PC-3 (cell line): Measurements from ENCODE around the gene OR5B3. TPM values are rescaled to one million over a fixed set of nuclear protein-coding genes. Genes with fewer than 3 reads are reported as not detected.
"Not testable (repeated sequence)": the region's sequence is repeated elsewhere in the genome, so short reads cannot be mapped to it uniquely, and the experiment has no call there.

ENCODE experiments used
- ATAC-seq: fragments of 200-7000 bp; cut with Tn5 transposase; 2 replicates; pipeline ENCODE4 v1.9.1; 2020; ENCODE audit warnings: mild to moderate bottlenecking, moderate library complexity
- BruUV-seq: library from RNA; stranded (reverse); fragments of 400-500 nt; replicated peaks from 2 replicates; lab custom pipeline; 2021; lab: Mats Ljungman, UMichigan
- CTCF ChIA-PET: fragments of 300-600 bp; sonication (Branson Sonifier 250); formaldehyde crosslinking; loops from one replicate; lab custom pipeline; 2022; ENCODE audit warnings: antibody characterized with exemption; lab: Charles Lee
- POLR2A ChIA-PET: fragments of 300-600 bp; sonication (Branson Sonifier 250); formaldehyde crosslinking; loops from one replicate; lab custom pipeline; 2022; ENCODE audit warnings: antibody characterized with exemption; ENCODE audit not compliant: unreplicated experiment; lab: Charles Lee
- DNase-seq: peaks from one replicate; pipeline ENCODE4 v3.0.0-alpha.2; 2015
- H2AFZ ChIP-seq: fragments of 300-600 bp; sonication (generic); 2 replicates; pipeline ENCODE4 v1.6.0; 2016; ENCODE audit warnings: antibody characterized with exemption, low read length
- H3F3A ChIP-seq: fragments of 300-600 bp; sonication (generic); one replicate; pipeline ENCODE4 v1.6.0; 2017; ENCODE audit warnings: antibody characterized with exemption, low read length, control low read depth, mild to moderate bottlenecking; ENCODE audit not compliant: unreplicated experiment
- H3K27ac ChIP-seq: fragments of 300-600 bp; sonication (generic); 2 replicates; pipeline ENCODE4 v1.5.1; 2016; ENCODE audit warnings: mild to moderate bottlenecking, low read length
- H3K27me3 ChIP-seq: fragments of 300-600 bp; sonication (generic); 2 replicates; pipeline ENCODE4 v1.6.1; 2016; ENCODE audit warnings: low read length, mixed read lengths
- H3K36me3 ChIP-seq: fragments of 300-600 bp; sonication (generic); 2 replicates; pipeline ENCODE4 v1.6.1; 2016; ENCODE audit warnings: low read depth, mixed run types, low read length, mixed read lengths
- H3K4me1 ChIP-seq: fragments of 300-600 bp; sonication (generic); 2 replicates; pipeline ENCODE4 v1.5.1; 2016; ENCODE audit warnings: low read length; ENCODE audit not compliant: insufficient read depth
- H3K4me2 ChIP-seq: fragments of 300-600 bp; sonication (generic); 2 replicates; pipeline ENCODE4 v1.6.0; 2016; ENCODE audit warnings: low read length
- H3K4me3 ChIP-seq: fragments of 300-600 bp; sonication (generic); 2 replicates; pipeline ENCODE4 v1.5.1; 2016; ENCODE audit warnings: mild to moderate bottlenecking, low read length, mixed read lengths
- H3K79me2 ChIP-seq: fragments of 300-600 bp; sonication (generic); 2 replicates; pipeline ENCODE4 v1.6.1; 2017; ENCODE audit warnings: low read length, mixed read lengths
- H3K9ac ChIP-seq: fragments of 300-600 bp; sonication (generic); 2 replicates; pipeline ENCODE4 v1.6.0; 2016; ENCODE audit warnings: mild to moderate bottlenecking, low read length
- H3K9me2 ChIP-seq: fragments of 300-600 bp; sonication (generic); replicated peaks from 2 replicates; pipeline ENCODE4 v1.6.1; 2016; ENCODE audit warnings: mixed run types, low read length, mixed read lengths
- H3K9me3 ChIP-seq: fragments of 300-600 bp; sonication (generic); 2 replicates; pipeline ENCODE4 v1.6.1; 2016; ENCODE audit warnings: low read length, mixed read lengths
- H4K20me1 ChIP-seq: fragments of 300-600 bp; sonication (generic); 2 replicates; pipeline ENCODE4 v1.6.1; 2016; ENCODE audit warnings: low read length, mixed read lengths
- CTCF ChIP-seq: fragments of 300-600 bp; sonication (generic); conservative IDR thresholded peaks from 2 replicates; pipeline ENCODE4 v1.5.1; 2017; ENCODE audit warnings: antibody characterized with exemption, low read depth, mild to moderate bottlenecking, low read length
- EZH2 ChIP-seq: fragments of 300-600 bp; sonication (generic); IDR thresholded peaks from one replicate; pipeline ENCODE4 v1.6.1; 2017; ENCODE audit warnings: antibody characterized with exemption, mild to moderate bottlenecking, low read length; ENCODE audit not compliant: unreplicated experiment
- EZH2phosphoT487 ChIP-seq: fragments of 300-600 bp; sonication (generic); IDR thresholded peaks from 2 replicates; pipeline ENCODE4 v1.6.1; 2018; ENCODE audit warnings: mild to moderate bottlenecking, antibody characterized with exemption, low read length, borderline replicate concordance
- intact Hi-C: fragments of 100-400 bp; cut with micrococcal nuclease; formaldehyde crosslinking; loops from 2 replicates; pipeline ENCODE4 v1.9.0; 2023
- total RNA-seq: library from RNA; depleted of rRNA; stranded (reverse); fragments of >200 nt; gene quantifications from 2 replicates; pipeline ENCODE4 v1.2.3, GENCODE V29; 2014

OR5B3 gene
- total RNA-seq, 1 experiment from 2014 or later = not detected

- Histone ChIP-seq H3K27me3 (no peaks in the 10 kb centered on the region), H3K4me2 (no peak overlapping the region), H3K9me3 (no peaks in the 10 kb centered on the region; the same call in 1 of the 2 replicates), H3K27ac (no peak overlapping the region), H2AFZ (no peak overlapping the region), H3F3A (no peaks in the 10 kb centered on the region), H3K4me1 (no peaks in the 10 kb centered on the region), H3K36me3 (no peaks in the 10 kb centered on the region), H4K20me1 (no peaks in the 10 kb centered on the region), H3K4me3 (no peak overlapping the region), H3K9me2 (no peaks in the 10 kb centered on the region), H3K79me2 (no peaks in the 10 kb centered on the region), H3K9ac (no peak overlapping the region)
- DNase-seq (no peak), ATAC-seq (no peak)
- intact Hi-C loops = no loop called here
- BruUV-seq = no TSS peak
- ChIA-PET CTCF (no interaction called here), POLR2A (interaction anchor here (0.6 kb wide), 1 partner anchor 121 kb away, joined by 4 read pairs; no protein-coding TSS in a partner anchor)
- TF ChIP-seq EZH2phosphoT487 (no peak), CTCF (no peak), EZH2 (no peak)
Measured at GRCh38 chr11:58429273-58429672, 22.6 kb upstream of the OR5B3 start.

- Histone ChIP-seq H3F3A (no peaks in the 10 kb centered on the region), H4K20me1 (no peaks in the 10 kb centered on the region), H3K36me3 (no peaks in the 10 kb centered on the region), H3K27me3 (no peaks in the 10 kb centered on the region), H3K9me3 (no peaks in the 10 kb centered on the region; the same call in 1 of the 2 replicates), H3K4me3 (no peak within 1 kb of the TSS), H3K9ac (no peak within 1 kb of the TSS), H2AFZ (no peak within 1 kb of the TSS), H3K79me2 (no peaks in the 10 kb centered on the region), H3K9me2 (no peaks in the 10 kb centered on the region), H3K27ac (no peak within 1 kb of the TSS), H3K4me2 (no peak within 1 kb of the TSS), H3K4me1 (0 out of 2 replicates have a peak, but pooled peaks cover 4% of the 10 kb centered on the region)
- intact Hi-C loops = no loop called here
- ATAC-seq (no peak), DNase-seq (no peak)
- ChIA-PET POLR2A (no interaction called here), CTCF (no interaction called here)
- TF ChIP-seq EZH2phosphoT487 (no peak), EZH2 (no peak), CTCF (no peak)
- no TSS peak for BruUV-seq
Measured at GRCh38 chr11:58428021-58428420, 21.3 kb upstream of the OR5B3 start, which contains the start of gene OR5B2. OR5B2 (minus strand) TSS chr11:58428121; CDS start chr11:58423261, 4,860 bp downstream.

- H3K4me1 ChIP-seq = peaks cover 16% of the 10 kb centered on the region
- CTCF ChIA-PET, H3K27me3 ChIP-seq, H2AFZ ChIP-seq, H3K36me3 ChIP-seq, intact Hi-C loops, H3F3A ChIP-seq, H3K79me2 ChIP-seq, BruUV-seq, H3K9ac ChIP-seq, DNase-seq, H3K9me3 ChIP-seq, H3K9me2 ChIP-seq, ATAC-seq, H4K20me1 ChIP-seq, H3K4me3 ChIP-seq, POLR2A ChIA-PET, H3K27ac ChIP-seq, H3K4me2 ChIP-seq: not testable (repeated sequence)
Measured at GRCh38 chr11:58399622-58400021, 7.1 kb downstream of the OR5B3 start.
